Measurements from ENCODE around the gene SEZ6L. TPM values are rescaled to one million over a fixed set of nuclear protein-coding genes. Genes with fewer than 3 reads are reported as not detected.

Gene SEZ6L
- polyA plus RNA-seq, 4 donors, result 0.13 to 0.45 (median 0.24) TPM

DNA sequence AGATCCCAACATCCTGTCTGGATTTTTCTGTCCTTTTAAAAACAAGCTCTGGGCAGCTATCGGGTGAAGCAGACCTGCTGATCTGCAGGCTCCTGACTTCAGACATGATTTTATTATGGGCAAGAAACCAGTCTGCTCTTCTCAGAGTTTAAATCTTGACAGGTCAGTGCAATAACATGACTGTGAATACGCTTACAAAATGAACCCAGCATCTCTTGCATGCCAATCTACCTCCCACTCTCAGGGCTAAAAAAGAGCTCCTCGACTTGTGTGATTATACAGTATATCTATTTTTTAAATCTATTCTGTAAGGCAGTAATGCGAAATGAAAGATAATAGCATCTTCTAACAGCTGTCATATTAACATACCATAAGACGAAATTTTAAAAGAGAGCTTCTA, 241.1 kb downstream of the SEZ6L start:
- DNase-seq (ENCODE audit: low read depth in 4 of 4, low spot score in 3 of 4), result no peak

DNA sequence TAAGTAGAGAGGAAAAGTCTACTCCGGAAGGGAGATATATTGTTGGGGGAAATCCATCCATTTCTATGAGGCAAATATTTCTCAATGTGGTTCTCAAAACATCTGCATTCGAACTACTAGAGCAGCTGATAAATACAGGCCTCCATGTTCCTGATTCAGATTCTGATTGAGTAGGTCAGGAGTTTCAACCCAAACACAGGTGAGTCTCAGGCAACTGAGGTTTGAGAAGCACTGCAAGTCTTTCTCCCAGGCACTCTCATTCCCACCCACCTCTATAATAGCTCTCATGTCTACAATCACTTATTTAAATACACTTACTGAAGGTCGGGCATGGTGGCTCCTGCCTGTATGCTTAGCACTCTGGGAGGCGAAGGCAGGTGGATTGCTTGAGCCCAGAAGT, 245.1 kb downstream of the SEZ6L start:
- DNase-seq (ENCODE audit: low read depth in 4 of 4, low spot score in 3 of 4), result no peak

DNA sequence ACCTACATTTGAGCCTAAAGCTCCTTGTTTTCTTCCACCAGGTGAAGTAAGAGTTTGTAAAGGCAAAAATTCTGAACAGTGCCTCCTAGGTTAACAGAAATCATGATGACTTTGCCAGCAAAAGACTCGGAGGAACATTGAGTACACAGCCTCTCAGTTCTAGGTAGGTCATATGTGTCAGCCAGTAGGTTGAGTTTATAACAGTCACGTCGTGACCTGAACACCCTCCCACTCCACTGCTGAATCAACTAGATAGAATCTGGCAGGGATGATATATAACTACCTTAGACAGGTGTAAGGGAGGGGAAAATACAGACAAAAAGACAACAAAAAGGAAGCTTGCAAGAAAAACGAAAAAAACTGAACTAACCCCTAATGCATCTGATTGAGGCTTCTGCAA, 247.0 kb downstream of the SEZ6L start:
- no peak for DNase-seq (ENCODE audit: low read depth in 4 of 4, low spot score in 3 of 4)

DNA sequence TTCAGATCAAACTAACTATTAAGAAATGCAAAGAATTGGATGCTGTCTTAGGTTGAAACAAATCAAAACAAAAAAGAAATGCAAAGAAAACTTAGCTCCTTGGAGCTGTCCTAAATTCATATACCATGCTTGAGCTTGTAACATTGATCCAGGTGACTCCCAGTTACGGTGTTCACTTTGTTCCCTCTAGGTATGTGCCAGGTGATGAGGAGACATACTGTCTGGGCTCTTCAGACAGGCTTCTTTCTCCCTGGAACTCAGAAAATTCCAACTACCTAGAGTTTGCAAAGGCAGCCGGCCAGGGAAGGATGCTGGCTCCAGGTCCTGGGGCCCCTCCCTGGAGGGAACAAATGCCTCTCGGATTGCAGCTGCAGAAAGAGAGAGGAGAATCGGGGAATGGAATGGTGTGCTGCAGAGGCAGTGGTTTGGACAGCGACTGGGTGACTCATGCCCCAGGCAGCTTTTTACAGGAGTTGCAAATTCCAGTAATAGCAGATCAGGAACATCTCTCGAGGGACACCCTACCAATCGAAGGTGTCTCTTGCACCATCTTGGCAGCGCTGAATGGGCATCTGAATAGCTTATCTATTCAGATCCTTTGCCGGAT, 247.5 kb downstream of the SEZ6L start:
- no peak for DNase-seq (ENCODE audit: low read depth in 4 of 4, low spot score in 3 of 4)

DNA sequence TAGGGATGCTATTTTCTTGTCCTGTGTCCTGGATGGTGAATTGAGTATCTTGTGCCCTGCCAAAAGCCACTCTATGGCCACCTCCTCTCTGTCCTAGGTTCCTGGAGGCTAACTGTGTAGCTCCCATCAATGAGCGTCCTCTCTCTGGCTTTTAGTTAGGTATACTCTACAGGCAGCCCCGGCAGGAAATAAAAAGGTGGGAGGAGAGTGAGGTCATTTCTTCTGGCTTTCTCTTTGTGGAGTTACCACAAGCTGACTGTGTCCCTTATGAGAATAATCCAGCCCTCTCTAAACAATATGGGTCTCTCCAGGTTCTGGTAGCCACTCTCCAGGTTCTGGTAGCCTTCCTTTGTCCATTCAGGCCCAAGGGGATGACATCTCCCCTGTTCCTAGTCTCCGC, 248.1 kb downstream of the SEZ6L start:
- no peak for DNase-seq (ENCODE audit: low read depth in 4 of 4, low spot score in 3 of 4)

DNA sequence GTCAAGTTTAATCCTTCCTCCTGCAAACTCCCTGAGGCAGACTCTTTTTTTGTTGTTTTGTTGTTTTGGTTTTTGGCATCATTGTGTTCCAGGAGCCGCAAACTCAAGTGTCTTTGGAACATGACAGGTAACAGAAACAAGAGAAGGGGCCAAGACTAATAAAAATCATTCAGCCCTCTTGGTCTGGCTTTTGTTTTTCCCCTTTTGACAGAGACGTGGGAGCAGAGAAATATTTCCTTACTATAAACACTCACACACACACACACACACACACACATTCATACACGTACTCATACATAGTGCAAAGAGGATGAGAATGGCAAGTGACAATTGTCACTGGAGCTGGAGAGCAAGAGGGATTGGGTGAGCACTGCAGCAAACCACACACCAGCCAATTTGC, 249.4 kb downstream of the SEZ6L start:
- DNase-seq (ENCODE audit: low read depth in 4 of 4, low spot score in 3 of 4), result no peak

DNA sequence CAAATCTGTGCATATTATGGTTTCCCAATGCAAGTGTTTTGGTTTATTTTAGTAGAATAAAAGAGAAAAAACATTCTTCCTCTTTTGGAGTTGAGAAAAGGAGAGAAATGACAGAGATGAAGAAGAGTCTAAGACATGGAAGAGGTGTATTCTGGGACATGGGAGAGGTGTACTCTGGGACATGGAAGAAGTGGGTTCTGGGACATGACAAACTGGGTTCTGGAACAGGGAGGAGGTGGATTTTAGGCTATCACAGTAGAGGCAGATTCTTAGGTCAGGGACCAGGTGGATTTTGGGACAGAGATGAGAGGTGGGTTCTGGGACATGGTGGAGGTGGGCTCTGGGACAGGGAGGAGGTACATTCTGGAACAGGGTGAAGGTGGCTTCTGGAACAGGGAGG, 257.7 kb downstream of the SEZ6L start:
- no peak for DNase-seq (ENCODE audit: low read depth in 4 of 4, low spot score in 3 of 4)

DNA sequence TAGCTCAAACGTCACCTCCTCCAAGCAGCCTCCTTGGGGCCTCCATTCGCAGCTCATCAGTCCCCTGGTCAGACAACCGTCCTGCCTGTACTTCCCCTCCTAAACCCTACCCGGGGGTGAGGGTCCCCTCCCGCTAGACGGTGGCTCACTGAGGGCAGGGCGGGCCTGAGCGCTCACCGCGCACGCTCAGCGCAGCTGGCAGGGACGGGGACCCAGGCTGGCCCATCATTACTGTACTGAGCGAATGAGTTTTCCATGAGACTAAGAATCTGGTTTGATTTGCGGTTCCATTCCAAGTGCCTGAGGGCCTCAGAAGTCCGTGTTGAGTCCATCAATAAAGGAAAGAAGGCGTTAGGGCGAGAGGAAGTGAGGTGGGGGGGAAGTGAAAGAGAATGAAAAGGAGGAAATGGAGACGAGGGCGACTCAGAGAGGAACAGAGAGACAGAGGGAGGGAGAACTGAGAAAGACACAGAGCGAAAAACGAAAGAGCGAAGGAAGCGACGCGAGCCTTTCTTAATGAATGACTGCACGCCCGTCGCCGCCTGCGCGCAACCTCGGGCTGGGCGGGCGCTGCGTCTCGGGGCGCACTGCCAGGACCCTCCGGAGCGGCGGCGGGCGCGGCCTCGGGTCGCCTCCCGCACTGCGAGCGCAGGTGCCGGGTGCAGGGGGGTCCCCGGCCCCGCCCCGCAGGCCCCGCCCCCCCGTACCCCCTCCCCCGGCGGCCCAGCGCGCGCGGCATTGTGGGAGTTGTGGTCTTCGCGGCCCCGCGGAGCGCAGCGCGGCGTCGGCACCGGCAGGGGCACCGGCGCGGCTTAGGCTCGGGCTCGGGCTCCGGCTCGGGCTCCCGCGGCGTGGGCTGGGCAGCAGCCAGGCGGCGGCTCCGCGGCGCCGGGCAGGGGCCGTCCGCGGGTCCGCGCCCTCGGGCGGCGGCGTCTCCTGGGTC, 259.5 kb downstream of the SEZ6L start, which contains the start of gene ASPHD2:
Gene ASPHD2 (plus strand): TSS at position 746 of the 943 bp plus-strand sequence. CDS start 4,356 bp downstream, outside the sequence.
- peak in 3 of 4 donors; percentile 32 to 39 (median 38) for DNase-seq (ENCODE audit: low read depth in 4 of 4, low spot score in 3 of 4)

DNA sequence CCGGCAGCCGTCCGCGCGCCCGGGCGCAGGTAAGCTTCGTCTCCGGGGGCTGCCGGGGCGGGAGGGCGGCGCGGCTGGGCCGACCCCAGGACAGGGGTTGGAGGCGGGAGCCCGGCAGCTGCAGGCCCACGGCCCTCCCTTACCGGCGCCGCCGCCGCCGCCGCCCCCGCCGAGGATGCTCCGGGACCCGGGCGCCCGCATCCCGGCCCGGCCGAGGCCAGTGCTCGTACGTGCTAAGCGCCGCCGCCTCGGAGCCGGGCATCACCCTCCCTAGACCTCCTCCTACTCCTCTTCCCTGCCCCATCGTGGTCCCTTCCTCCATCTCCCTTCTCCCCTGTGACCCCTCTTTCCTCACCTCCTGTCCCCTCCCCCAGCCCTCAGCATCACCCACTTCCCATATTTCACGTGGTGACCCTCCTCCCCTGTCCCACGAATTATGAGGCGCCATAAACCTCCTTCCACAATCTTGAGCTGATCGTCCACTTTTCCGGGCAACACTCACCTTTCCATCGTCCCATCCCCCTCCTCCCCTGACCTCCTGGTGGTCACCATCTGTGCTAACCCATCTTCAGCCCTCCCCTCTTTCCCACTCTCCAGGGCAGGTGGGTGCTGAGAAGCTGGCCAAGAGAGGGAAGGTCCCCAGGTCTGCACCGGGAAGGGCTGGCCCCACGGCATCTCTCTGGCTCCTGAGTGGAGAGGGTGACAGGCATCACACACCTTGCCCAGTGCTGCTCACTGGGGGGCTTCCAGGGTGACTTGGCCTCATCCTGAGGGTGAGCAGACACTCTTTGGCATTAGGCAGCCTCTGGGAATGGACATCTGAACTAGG, 260.4 kb downstream of the SEZ6L start:
- DNase-seq (ENCODE audit: low read depth in 4 of 4, low spot score in 3 of 4), result no peak

DNA sequence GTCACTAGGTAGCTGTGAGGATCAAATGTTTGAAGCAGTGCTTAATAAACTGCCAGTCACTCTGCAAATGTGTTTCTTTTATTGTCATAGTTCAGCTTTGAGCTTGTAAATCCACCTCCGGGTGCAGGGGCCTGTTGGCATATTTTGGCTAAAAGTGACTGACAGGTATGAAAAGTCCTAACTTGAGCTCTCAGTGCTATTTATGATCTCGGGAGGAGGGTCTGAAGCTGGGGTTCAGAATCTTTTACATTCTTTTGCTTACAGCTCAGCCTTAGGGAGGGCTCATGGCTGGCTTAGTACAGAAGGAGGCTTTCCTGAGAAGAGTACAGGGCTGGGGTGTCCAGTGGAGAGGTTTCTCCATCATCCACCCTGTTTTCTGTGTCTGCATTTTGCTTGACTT, 261.3 kb downstream of the SEZ6L start:
- no peak for DNase-seq (ENCODE audit: low read depth in 4 of 4, low spot score in 3 of 4)

DNA sequence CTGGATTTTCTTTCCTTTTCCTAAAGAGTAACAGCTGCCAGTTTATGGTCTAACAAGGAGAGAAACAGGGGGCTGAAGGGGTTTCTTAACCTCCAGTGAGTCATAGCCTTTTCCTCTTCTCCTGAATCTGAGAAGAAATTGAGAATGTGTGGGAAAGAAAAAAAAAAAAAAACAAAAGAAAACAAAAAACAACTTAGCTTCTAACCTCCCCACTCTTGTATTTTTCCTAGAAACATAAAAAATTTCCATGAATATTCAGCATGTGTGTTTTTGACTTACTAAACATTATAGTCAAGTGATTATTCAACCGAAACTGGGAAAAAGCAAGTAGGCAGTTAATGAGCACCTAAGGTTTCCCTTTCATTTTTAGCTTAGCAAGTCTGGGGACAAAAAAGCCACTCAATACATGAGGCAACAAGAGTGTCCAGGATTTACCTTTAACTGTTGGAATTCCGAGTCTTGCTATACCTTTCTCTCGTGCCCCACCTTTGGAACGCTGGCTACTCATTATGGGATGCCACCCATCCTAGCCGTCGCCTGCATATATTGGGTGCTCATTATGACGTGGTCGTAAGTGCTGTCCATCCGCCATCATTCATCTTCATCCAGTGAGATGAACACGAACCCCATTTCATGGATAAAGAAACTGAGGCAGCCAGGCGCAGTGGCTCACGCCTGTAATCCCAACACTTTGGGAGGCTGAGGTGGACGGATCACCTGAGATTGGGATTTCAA, 262.2 kb downstream of the SEZ6L start:
- no peak for DNase-seq (ENCODE audit: low read depth in 4 of 4, low spot score in 3 of 4)

DNA sequence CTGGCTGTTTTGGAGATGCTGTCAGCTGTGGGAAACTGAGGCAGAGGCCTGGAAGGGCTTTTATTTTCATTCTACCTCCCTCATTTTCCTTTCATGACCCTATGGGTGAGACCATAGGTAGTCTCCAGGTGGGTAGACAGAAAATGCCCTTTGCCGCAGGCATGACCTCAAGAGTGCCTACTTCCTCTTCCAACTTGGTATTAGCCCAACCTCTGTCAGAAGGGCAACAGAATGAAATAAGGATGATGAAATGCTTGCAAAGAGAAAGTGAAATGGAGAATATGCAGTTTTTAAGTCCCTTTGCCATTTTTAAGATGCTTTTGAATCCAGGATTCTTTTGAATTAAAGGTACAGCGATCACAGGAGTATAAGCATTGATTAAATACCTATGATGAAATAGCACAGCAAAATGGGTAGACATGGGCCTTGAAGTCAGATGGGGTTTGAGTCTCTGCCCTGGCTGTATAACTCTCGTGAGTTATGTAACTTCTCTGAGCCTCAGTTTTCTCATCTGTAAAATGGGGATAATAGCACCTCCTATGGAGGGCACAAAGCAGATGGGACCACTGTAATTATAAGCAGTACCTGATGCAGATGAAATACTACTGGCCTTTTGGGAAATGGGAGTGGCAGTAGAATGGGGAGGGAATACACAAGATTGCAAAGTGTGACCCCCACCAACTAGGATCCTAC, 263.5 kb downstream of the SEZ6L start:
- DNase-seq (ENCODE audit: low read depth in 4 of 4, low spot score in 3 of 4), result no peak

Measured in right renal pelvis (tissue), 4 donors.